ENCODE results near the gene CAMTA1.

Gene CAMTA1

DNA sequence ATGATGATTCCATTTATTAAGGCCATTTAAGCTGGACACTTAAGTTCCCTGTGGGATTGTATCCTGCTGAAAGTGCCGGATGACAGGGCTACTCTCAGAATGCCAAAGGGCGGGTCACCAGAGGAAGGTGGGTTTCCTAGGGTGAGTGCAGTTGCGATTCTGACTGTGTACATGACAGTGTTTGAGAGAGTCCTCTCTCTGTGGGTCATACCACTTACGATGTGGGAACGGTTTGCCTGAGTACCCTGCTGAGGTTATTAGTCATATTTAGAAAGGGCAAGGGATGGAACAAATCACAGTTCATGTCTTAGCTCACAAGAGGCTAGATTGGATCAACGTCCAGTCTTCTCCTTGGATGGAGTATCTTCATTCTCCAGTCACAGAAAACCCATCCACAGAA, 461.9 kb downstream of the CAMTA1 start (continued):
- TF ChIP-seq, protein P1, sequence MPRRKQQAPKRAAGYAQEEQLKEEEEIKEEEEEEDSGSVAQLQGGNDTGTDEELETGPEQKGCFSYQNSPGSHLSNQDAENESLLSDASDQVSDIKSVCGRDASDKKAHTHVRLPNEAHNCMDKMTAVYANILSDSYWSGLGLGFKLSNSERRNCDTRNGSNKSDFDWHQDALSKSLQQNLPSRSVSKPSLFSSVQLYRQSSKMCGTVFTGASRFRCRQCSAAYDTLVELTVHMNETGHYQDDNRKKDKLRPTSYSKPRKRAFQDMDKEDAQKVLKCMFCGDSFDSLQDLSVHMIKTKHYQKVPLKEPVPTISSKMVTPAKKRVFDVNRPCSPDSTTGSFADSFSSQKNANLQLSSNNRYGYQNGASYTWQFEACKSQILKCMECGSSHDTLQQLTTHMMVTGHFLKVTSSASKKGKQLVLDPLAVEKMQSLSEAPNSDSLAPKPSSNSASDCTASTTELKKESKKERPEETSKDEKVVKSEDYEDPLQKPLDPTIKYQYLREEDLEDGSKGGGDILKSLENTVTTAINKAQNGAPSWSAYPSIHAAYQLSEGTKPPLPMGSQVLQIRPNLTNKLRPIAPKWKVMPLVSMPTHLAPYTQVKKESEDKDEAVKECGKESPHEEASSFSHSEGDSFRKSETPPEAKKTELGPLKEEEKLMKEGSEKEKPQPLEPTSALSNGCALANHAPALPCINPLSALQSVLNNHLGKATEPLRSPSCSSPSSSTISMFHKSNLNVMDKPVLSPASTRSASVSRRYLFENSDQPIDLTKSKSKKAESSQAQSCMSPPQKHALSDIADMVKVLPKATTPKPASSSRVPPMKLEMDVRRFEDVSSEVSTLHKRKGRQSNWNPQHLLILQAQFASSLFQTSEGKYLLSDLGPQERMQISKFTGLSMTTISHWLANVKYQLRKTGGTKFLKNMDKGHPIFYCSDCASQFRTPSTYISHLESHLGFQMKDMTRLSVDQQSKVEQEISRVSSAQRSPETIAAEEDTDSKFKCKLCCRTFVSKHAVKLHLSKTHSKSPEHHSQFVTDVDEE (CRISPR knock-in tag; IDR thresholded peaks at IDR 0.05): no peak
- no peak for TF ChIP-seq ZFP3 (CRISPR knock-in tag; IDR thresholded peaks at IDR 0.05)
- no peak for TF ChIP-seq TCF4 (CRISPR knock-in tag; IDR thresholded peaks at IDR 0.05; ENCODE audit: borderline replicate concordance)
- no peak for TF ChIP-seq ESRRG (CRISPR knock-in tag; IDR thresholded peaks at IDR 0.05)

DNA sequence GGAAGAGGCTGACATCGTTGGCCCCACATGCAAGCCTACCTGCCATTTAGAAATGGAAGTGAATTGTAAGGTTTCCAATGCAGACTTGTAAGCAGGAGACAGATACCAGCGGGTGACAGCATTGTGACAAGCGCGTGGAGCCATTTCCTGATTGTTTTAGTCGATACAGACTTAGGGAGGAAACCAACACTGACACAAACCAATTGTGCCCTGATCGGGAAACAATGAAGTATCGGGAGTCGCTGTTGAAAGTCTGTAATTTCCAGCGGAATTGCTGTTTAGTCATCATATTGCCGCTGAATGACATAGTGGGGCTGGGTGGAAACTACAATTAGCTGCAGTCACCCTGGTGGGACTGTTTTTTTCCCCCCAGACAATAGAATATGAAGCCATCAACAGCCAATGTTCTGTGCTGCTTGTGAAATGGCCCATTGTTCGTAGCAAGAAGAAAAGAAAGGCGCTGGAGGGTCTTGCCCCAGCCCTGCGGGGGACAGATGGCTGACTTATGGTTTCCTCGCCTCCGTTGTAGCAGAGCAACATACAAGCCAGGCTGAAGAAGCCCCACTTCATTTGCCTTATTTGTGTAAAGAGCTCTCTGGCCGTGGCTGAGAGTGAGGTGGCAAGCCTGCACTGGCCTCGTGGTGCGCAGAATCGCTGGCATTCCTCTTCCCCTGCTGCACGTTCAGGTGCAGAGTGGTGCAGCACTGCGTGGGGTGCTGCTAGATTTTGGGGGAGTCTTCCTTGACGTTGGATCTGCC, 462.7 kb downstream of the CAMTA1 start:
- ATAC-seq: no peak

DNA sequence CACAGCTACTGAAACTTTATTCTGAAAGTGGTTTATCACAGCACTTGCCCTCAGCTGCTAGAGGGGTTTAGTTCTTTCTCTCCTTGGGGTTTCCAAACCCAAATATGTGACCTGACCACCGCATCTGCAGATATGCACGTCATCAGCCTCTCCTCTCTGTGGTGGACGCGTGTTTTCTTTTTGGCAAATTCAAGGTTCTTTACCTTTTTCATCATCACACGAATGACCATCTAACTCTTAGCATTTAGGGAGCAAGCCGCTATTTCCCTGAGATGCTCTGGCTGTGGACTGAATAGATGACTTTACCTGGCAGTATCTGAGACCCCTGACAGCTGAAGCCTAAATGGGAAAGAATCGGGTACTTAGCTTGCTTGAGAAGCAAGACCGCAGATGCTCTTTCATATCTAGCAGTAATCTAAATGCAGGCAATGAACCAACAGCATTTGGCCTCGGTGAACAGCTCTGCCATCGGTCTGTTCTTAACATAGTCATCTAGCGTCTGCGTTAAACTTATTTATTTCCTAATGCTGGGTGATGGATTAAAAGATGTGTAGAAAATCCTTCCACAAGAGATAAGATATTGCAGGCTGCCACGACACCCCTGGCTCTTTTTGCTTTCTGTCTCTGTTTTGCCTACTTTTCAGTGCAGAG, 463.4 kb downstream of the CAMTA1 start:
- ATAC-seq: no peak
- TF ChIP-seq ZC3H10 (CRISPR knock-in tag; IDR thresholded peaks at IDR 0.05): no peak
- no peak for TF ChIP-seq ESRRG (CRISPR knock-in tag; IDR thresholded peaks at IDR 0.05)
- TF ChIP-seq, protein P2, sequence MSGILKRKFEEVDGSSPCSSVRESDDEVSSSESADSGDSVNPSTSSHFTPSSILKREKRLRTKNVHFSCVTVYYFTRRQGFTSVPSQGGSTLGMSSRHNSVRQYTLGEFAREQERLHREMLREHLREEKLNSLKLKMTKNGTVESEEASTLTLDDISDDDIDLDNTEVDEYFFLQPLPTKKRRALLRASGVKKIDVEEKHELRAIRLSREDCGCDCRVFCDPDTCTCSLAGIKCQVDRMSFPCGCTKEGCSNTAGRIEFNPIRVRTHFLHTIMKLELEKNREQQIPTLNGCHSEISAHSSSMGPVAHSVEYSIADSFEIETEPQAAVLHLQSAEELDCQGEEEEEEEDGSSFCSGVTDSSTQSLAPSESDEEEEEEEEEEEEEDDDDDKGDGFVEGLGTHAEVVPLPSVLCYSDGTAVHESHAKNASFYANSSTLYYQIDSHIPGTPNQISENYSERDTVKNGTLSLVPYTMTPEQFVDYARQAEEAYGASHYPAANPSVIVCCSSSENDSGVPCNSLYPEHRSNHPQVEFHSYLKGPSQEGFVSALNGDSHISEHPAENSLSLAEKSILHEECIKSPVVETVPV (CRISPR knock-in tag; IDR thresholded peaks at IDR 0.05): no peak
- TF ChIP-seq ZNF70 (CRISPR knock-in tag; IDR thresholded peaks at IDR 0.05): no peak
- TF ChIP-seq SNAI2 (CRISPR knock-in tag; IDR thresholded peaks at IDR 0.05): no peak
- no peak for TF ChIP-seq CSDC2 (CRISPR knock-in tag; IDR thresholded peaks at IDR 0.05)
- TF ChIP-seq, protein P3, sequence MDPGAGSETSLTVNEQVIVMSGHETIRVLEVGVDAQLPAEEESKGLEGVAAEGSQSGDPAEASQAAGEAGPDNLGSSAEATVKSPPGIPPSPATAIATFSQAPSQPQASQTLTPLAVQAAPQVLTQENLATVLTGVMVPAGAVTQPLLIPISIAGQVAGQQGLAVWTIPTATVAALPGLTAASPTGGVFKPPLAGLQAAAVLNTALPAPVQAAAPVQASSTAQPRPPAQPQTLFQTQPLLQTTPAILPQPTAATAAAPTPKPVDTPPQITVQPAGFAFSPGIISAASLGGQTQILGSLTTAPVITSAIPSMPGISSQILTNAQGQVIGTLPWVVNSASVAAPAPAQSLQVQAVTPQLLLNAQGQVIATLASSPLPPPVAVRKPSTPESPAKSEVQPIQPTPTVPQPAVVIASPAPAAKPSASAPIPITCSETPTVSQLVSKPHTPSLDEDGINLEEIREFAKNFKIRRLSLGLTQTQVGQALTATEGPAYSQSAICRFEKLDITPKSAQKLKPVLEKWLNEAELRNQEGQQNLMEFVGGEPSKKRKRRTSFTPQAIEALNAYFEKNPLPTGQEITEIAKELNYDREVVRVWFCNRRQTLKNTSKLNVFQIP (CRISPR knock-in tag; IDR thresholded peaks at IDR 0.05; ENCODE audit: borderline replicate concordance, low read depth): no peak
- TF ChIP-seq TOX (CRISPR knock-in tag; IDR thresholded peaks at IDR 0.05; ENCODE audit: borderline replicate concordance): no peak
- TF ChIP-seq OSR1 (CRISPR knock-in tag; IDR thresholded peaks at IDR 0.05): no peak
- no peak for TF ChIP-seq ZFP30 (CRISPR knock-in tag; IDR thresholded peaks at IDR 0.05)

More for the DNA sequence above, 462.7 kb downstream of the CAMTA1 start:
- TF ChIP-seq PPARA (CRISPR knock-in tag; IDR thresholded peaks at IDR 0.05; ENCODE audit: borderline replicate concordance) (no peak), CSDC2 (CRISPR knock-in tag; IDR thresholded peaks at IDR 0.05) (no peak), SNAI2 (CRISPR knock-in tag; IDR thresholded peaks at IDR 0.05) (no peak), RARB (CRISPR knock-in tag; IDR thresholded peaks at IDR 0.05) (no peak), ZNF70 (CRISPR knock-in tag; IDR thresholded peaks at IDR 0.05) (no peak), ARNTL (CRISPR knock-in tag; IDR thresholded peaks at IDR 0.05; ENCODE audit: borderline replicate concordance, low read depth) (no peak)

DNA sequence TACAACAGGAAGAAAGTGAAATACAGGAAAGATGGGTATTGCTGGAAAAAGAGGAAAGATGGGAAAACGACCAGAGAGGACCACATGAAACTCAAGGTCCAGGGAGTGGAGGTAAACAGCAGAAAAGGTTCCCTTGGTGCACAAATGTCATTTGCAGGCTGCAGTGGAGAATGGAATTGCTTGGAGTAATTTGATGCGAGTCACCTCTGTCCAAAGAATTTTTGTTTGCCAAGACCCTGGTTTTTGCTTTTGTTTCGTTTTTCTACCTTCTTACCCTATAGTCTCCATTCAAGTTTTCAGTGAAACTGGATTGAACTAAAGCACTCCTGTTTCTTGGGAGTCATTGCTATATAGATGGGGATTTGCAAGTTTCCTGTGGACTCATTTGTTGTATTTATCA, 464.3 kb downstream of the CAMTA1 start:
- ATAC-seq: no peak
- no peak for TF ChIP-seq ZC3H10 (CRISPR knock-in tag; IDR thresholded peaks at IDR 0.05)
- TF ChIP-seq ZNF70 (CRISPR knock-in tag; IDR thresholded peaks at IDR 0.05): no peak
- TF ChIP-seq, protein P4, sequence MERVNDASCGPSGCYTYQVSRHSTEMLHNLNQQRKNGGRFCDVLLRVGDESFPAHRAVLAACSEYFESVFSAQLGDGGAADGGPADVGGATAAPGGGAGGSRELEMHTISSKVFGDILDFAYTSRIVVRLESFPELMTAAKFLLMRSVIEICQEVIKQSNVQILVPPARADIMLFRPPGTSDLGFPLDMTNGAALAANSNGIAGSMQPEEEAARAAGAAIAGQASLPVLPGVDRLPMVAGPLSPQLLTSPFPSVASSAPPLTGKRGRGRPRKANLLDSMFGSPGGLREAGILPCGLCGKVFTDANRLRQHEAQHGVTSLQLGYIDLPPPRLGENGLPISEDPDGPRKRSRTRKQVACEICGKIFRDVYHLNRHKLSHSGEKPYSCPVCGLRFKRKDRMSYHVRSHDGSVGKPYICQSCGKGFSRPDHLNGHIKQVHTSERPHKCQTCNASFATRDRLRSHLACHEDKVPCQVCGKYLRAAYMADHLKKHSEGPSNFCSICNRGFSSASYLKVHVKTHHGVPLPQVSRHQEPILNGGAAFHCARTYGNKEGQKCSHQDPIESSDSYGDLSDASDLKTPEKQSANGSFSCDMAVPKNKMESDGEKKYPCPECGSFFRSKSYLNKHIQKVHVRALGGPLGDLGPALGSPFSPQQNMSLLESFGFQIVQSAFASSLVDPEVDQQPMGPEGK (CRISPR knock-in tag; IDR thresholded peaks at IDR 0.05; ENCODE audit: borderline replicate concordance): no peak
- no peak for TF ChIP-seq SNAI2 (CRISPR knock-in tag; IDR thresholded peaks at IDR 0.05)
- no peak for TF ChIP-seq BACH2 (CRISPR knock-in tag; IDR thresholded peaks at IDR 0.05; ENCODE audit: borderline replicate concordance)
- TF ChIP-seq, protein P5, sequence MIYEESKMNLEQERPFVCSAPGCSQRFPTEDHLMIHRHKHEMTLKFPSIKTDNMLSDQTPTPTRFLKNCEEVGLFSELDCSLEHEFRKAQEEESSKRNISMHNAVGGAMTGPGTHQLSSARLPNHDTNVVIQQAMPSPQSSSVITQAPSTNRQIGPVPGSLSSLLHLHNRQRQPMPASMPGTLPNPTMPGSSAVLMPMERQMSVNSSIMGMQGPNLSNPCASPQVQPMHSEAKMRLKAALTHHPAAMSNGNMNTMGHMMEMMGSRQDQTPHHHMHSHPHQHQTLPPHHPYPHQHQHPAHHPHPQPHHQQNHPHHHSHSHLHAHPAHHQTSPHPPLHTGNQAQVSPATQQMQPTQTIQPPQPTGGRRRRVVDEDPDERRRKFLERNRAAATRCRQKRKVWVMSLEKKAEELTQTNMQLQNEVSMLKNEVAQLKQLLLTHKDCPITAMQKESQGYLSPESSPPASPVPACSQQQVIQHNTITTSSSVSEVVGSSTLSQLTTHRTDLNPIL (CRISPR knock-in tag; IDR thresholded peaks at IDR 0.05; ENCODE audit: low read depth): no peak
- TF ChIP-seq, protein P3 (CRISPR knock-in tag; IDR thresholded peaks at IDR 0.05; ENCODE audit: borderline replicate concordance, low read depth): no peak
